LNCaP clone FGC (cell line): Measurements from ENCODE around the gene ARVCF.

Source experiments
- DNase-seq: peaks from one replicate; pipeline ENCODE4 v3.0.0-alpha.2; 2011; ENCODE audit warnings: low read depth
- H3K4me3 ChIP-seq: 2 replicates; pipeline ENCODE4 v1.5.1; 2011; ENCODE audit warnings: mild to moderate bottlenecking, low read depth, low read length, control low read depth
- CTCF ChIP-seq: IDR thresholded peaks from 2 replicates; pipeline ENCODE4 v1.5.1; 2012; ENCODE audit warnings: mild to moderate bottlenecking; ENCODE audit not compliant: control insufficient read depth, insufficient read depth; ENCODE audit errors: extremely low read depth

The ARVCF gene

GRCh38 chr22:20034143-20034542 lies 17.5 kb upstream of the ARVCF start:
- TF ChIP-seq CTCF = no peak
- no peak for DNase-seq
- H3K4me3 ChIP-seq = no peak overlapping the region

- TF ChIP-seq CTCF = no peak
These were observed 16.6 kb upstream of the ARVCF start for GRCh38 chr22:20033045-20033706.

GRCh38 chr22:20032407-20032991 lies 15.9 kb upstream of the ARVCF start:
- no peak for TF ChIP-seq CTCF
- DNase-seq = no peak
- H3K4me3 ChIP-seq = no peak overlapping the region

More at GRCh38 chr22:20033045-20033706, 16.6 kb upstream of the ARVCF start:
- no peak for DNase-seq
- H3K4me3 ChIP-seq = no peak overlapping the region

GRCh38 chr22:20031732-20032406 lies 15.2 kb upstream of the ARVCF start:
- TF ChIP-seq CTCF = no peak

GRCh38 chr22:20029550-20030225 lies 13.1 kb upstream of the ARVCF start:
- no peak for TF ChIP-seq CTCF
- no peak overlapping the region for H3K4me3 ChIP-seq

More at GRCh38 chr22:20031732-20032406, 15.2 kb upstream of the ARVCF start:
- no peak overlapping the region for H3K4me3 ChIP-seq
- no peak for DNase-seq

GRCh38 chr22:20028855-20029549 lies 12.4 kb upstream of the ARVCF start:
- H3K4me3 ChIP-seq = no peak overlapping the region
- TF ChIP-seq CTCF = no peak

More at GRCh38 chr22:20029550-20030225, 13.1 kb upstream of the ARVCF start:
- no peak for DNase-seq

More at GRCh38 chr22:20028855-20029549, 12.4 kb upstream of the ARVCF start:
- no peak for DNase-seq
